Measurements from ENCODE around the gene COQ8B.

The COQ8B gene

DNA sequence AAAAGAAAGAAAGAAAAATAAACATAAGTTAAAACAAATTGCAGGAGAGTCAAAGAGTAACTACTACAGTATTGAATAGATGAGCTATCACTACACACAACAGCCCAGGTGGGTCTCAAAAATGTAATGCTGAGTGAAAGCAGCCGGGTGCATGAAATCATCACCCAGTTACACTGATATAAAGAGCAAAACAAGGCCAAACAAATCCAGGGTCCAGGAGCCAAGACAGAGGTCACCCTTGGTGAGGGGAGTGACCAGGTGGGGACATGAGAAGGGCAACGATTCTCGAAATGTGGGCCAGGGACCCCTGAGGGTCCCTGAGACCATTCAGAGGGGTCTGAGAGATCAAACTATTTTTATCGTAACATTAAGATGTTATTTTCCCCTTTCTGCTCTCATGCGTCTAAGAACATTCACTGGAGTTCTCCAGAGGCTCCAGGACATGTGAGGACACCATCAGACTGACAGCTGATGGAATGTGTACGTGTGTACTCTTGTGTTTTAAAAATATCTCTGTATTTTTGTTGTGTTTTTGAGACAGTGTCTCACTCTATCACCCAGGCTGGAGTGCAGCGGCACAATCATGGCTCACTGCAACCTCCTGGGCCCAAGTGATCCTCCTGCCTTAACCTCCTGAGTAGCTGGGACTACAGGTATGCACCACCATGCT is 10.6 kb downstream of the COQ8B start:
- TF ChIP-seq, protein P1, sequence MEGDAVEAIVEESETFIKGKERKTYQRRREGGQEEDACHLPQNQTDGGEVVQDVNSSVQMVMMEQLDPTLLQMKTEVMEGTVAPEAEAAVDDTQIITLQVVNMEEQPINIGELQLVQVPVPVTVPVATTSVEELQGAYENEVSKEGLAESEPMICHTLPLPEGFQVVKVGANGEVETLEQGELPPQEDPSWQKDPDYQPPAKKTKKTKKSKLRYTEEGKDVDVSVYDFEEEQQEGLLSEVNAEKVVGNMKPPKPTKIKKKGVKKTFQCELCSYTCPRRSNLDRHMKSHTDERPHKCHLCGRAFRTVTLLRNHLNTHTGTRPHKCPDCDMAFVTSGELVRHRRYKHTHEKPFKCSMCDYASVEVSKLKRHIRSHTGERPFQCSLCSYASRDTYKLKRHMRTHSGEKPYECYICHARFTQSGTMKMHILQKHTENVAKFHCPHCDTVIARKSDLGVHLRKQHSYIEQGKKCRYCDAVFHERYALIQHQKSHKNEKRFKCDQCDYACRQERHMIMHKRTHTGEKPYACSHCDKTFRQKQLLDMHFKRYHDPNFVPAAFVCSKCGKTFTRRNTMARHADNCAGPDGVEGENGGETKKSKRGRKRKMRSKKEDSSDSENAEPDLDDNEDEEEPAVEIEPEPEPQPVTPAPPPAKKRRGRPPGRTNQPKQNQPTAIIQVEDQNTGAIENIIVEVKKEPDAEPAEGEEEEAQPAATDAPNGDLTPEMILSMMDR (IDR thresholded peaks at IDR 0.05; ENCODE audit: low read depth, low read length, missing control alignments) = no peak
- H3K4me3 ChIP-seq (replicated peaks; ENCODE audit: low read depth, low read length) = no peak overlapping the region
- no peak for DNase-seq (ENCODE audit: extremely low read depth, low read depth)

DNA sequence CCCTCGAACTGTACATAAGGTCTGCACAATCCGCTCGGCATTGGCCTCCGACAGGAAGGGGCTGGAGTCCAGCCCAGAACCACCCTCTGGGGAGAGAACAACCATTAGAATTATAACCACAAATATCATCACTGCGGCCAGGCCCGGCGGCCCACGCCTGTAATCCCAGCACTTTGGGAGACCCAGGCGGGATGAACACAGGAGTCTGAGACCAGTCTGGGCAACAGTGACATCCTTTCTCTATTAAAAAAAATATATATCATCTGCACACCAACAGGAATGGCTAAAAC is 11.4 kb downstream of the COQ8B start:
- TF ChIP-seq, protein P1 (IDR thresholded peaks at IDR 0.05; ENCODE audit: low read depth, low read length, missing control alignments) = no peak
- H3K4me3 ChIP-seq (replicated peaks; ENCODE audit: low read depth, low read length) = no peak overlapping the region
- DNase-seq (ENCODE audit: extremely low read depth, low read depth) = no peak

DNA sequence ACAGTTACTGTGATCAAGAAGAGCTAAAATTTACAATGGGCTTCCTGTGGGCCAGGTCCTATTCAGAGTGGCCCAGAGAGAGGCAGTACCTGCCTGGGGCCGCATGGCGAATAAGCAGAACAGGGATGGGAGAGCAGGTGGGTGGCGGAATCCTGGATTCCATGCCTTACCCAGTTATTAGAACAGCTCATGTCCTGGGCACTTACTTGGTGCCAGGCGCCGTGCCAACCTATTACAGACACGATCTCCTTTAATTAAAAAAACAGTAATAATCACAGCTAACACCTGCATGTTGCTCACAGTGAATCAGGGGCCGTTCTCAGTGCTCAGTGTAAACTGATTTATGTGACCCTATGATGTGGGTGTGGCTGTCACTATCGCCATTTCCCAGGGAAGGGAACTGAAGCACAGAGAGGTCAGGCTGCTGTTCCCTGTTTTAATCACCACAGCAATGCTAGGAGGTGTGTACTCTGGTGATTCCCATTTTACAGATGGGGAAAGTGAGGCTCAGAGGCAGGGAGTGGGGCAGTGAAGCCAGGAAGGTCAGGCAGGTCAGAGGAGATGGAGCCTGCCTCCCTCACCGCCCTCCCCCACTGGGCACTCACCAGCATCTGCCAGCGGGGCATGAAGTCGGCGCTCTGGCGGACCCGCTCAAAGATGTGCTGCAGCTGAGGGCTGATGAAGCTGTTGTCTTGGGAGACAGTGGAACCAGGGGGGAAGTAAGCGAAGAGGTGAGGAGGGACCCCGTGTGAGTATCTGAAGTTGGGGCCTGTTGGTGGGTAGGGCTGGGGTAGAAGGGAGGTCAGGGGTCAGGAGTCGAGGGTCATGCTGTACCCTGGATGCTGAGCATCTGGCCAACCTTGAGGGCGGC is 12.0 kb downstream of the COQ8B start:
- no peak overlapping the region for H3K4me3 ChIP-seq (replicated peaks; ENCODE audit: low read depth, low read length)
- TF ChIP-seq, protein P1 (IDR thresholded peaks at IDR 0.05; ENCODE audit: low read depth, low read length, missing control alignments) = no peak
- DNase-seq (ENCODE audit: extremely low read depth, low read depth) = no peak

DNA sequence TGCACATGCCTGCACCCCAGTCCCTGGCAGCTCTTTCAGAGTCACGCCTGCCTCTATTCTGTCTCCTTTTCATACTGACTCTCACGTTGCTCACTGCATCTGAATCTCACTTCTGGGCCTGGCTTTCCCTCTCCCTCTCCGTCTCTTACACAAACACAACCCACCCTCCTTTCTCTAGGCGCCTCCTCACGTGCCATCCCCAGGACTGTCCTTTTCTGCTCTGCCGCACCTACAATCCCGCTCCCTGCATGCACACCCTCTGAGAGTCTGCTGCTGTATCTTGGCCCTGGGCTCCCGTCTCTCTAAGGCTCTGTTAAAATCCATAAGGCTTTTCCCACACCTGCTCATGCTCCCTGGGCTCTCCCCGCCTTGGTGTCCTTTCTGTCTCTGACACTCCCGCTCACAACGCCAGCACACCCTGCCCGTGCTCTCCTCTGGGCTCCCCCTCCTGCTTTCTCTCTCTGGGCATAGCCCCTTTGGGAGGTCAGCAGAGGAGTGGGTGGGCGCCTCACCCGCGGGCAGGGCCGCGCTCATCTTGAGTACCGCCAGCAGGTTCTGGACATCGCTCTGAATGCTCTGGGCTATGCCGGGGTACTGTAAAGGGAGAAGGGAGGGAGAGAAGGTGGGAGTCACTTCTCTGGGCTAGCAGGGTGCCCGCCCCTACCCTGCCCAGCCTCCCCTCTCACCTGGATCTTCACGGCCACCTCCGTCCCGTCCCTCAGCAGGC is 13.5 kb downstream of the COQ8B start:
- H3K4me3 ChIP-seq (replicated peaks; ENCODE audit: low read depth, low read length) = no peak overlapping the region
- TF ChIP-seq, protein P1 (IDR thresholded peaks at IDR 0.05; ENCODE audit: low read depth, low read length, missing control alignments) = no peak
- no peak for DNase-seq (ENCODE audit: extremely low read depth, low read depth)

DNA sequence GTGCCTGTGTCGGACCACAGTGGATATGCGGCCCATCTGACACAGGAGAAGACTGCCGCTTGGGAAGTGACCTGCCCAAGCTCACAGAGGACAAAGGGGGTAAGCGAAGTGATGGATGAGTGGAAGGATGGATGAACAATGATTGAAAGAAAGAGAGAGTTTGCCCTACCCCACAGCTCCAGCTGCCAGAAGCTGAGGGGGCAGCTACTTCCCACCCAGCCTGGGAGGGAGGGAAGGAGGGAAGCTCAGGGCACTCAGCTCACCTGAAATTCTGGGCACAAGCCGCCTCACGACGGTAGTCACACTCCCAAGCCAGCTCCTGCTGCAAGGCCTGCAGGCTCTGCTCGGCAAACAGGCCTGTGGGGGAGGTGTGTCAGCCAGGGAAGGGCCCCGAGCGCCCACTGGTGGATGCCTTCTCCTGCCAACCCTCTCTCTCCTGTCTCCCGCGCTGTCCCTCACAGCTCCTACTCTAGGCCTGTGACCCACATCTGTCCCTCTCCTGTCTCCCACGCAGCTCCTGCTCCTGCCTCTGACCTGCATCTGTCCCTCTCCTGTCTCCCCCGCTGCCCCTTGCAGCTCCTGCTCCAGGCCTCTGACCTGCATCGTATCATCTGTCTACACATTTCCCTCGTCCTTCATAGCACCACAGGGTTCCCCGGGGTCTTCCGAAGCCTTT is 14.2 kb downstream of the COQ8B start:
- TF ChIP-seq, protein P1 (IDR thresholded peaks at IDR 0.05; ENCODE audit: low read depth, low read length, missing control alignments) = peak; percentile 51
- no peak for DNase-seq (ENCODE audit: extremely low read depth, low read depth)
- H3K4me3 ChIP-seq (replicated peaks; ENCODE audit: low read depth, low read length) = no peak overlapping the region

DNA sequence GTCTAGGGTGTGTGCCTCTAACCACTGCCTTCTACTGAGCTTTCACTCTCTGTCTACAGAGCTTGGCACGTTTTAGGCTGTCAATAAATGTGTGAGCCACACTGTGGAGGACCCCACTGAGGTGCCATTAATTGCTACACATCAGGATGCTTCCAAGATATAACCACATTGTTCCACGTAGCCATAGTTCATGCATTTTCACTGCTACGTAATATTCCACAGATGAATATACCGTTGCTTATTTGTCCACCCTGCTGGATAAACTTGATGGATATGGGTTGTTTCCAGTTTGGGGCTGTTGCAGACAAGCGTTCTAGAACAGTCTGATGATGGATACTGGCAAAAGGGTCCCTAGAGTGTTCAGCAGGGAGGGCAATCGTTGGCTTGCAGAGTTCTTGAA is 14.9 kb downstream of the COQ8B start:
- DNase-seq (ENCODE audit: extremely low read depth, low read depth) = no peak
- TF ChIP-seq, protein P1 (IDR thresholded peaks at IDR 0.05; ENCODE audit: low read depth, low read length, missing control alignments) = no peak
- no peak overlapping the region for H3K4me3 ChIP-seq (replicated peaks; ENCODE audit: low read depth, low read length)
